ENCODE data around the gene HINT2.
A peak's percentile ranks its signal among the peaks of the same experiment; 100 is the strongest.

HINT2 gene

DNA sequence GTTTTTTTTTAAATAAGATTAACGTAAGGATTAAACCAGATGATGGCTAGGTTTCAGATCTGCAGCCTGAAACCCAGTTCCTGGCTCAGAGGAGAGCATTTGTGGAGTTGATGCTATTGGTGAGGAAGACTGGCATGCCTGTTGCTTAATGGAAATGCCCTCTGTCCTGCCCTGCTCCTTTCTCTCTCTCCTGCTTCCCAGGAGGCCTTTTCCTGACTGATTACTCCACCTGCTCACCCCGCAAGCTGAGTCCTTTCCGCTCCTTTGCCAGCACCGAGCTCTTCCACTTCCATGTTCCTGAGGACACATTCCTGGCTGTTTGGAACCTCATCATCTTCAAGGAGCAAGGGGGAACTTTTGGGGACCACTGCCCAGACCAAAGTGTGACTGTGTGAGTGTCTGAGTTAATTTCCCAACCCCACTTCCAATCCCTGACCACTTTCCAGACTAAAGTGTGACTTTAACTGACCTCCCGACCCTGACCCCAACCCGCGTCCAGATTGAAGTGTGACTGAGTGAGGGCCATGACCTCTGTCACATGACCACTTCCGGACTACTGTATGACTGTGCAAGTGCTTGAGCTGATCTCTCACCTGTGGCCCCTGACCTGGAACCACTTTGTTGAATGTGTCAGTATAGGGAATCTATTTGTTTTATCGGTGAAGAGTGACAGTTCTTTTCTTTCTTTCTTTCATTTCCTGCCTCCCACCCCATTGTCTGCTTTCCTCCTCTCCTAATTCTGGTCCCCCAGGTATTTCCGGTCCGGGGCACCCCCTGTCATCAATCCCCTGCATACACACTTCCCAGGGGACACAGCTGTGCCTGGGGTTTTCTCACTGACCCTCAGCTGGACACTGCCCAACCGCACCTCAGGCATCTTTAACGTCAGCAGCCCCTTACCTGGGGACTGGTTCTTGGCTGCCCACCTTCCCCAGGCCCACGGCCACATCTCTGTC is 19.7 kb upstream of the HINT2 start:
- H2BK5ac ChIP-seq (ENCODE audit: low read depth, low read length, poor library complexity, severe bottlenecking), result no peak overlapping the region
- H2BK15ac ChIP-seq (ENCODE audit: low read depth, poor library complexity, severe bottlenecking), result no peak overlapping the region
- no peak overlapping the region for H3K18ac ChIP-seq (ENCODE audit: low read depth in 1 of 2, low read length in 2 of 2)
- peaks cover 14% of the 10 kb centered on the region for H3K4me1 ChIP-seq (ENCODE audit: control insufficient read depth, insufficient read depth, low read depth, low read length)
- H2BK12ac ChIP-seq (ENCODE audit: low read length in 2 of 2), result no peak overlapping the region
- H3K9ac ChIP-seq (ENCODE audit: low read length), result peak overlapping the region; percentile 9
- H4K8ac ChIP-seq (ENCODE audit: low read length), result peak overlapping the region; percentile 12
- no peaks in the 10 kb centered on the region for H3K27me3 ChIP-seq (ENCODE audit: control insufficient read depth in 1 of 2, insufficient read depth in 1 of 2, low read length in 2 of 2)
- no peak overlapping the region for H2AFZ ChIP-seq (ENCODE audit: low read depth, low read length)
- no peak overlapping the region for H3K4ac ChIP-seq (ENCODE audit: low read depth in 1 of 2, low read length in 2 of 2)
- H3K4me3 ChIP-seq (ENCODE audit: insufficient read depth in 1 of 2, low read depth in 1 of 2, low read length in 2 of 2), result peak overlapping the region in 1 of 2 experiments; percentile 11
- H3K79me1 ChIP-seq (replicated peaks; ENCODE audit: low read length, poor library complexity, severe bottlenecking), result peaks cover 12% of the 10 kb centered on the region
- H3K36me3 ChIP-seq (ENCODE audit: control insufficient read depth in 1 of 2, insufficient read depth in 2 of 2, low read depth in 1 of 2, low read length in 2 of 2), result peaks cover 3 to 10% of the 10 kb centered on the region in 2 experiments
- no peaks in the 10 kb centered on the region for H3K9me3 ChIP-seq (ENCODE audit: control insufficient read depth, low read length)
- H2BK120ac ChIP-seq (ENCODE audit: low read depth, low read length), result no peak overlapping the region
- no peak overlapping the region for H3K23ac ChIP-seq (ENCODE audit: low read length in 2 of 2)
- H4K91ac ChIP-seq (ENCODE audit: low read length), result peak overlapping the region; percentile 37
- H3K4me2 ChIP-seq (ENCODE audit: low read length, poor library complexity, severe bottlenecking), result no peak overlapping the region
- no peak overlapping the region for H2AK5ac ChIP-seq (ENCODE audit: low read length, severe bottlenecking)
- DNase-seq, result no peak
- 89% methylated on average over 14 of the region's 14 CpGs for WGBS
- H3K14ac ChIP-seq (ENCODE audit: low read length in 2 of 2), result no peak overlapping the region
- no peak overlapping the region for H3K27ac ChIP-seq (ENCODE audit: low read length, poor library complexity, severe bottlenecking)

DNA sequence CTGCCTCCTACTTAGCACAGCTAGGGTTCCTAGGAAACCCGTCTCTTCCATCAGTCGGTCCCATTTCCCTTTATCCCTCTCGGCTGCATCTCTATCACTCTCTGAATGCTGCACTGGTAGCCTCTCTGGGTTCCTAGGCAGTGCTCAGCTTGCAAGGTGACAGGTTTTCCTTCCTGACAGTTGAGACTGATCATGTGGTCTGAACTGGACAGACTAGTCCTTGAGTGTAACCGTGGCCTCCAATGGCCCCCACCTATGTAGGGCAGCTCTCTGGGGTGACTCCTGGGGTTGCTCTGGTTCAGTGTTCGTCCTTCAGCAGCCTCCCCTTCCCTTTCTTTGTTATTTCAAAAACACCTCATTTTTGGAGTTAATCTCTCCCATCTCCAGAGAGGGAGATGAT is 18.0 kb upstream of the HINT2 start:
- Histone ChIP-seq H3K79me1 (replicated peaks; ENCODE audit: low read length, poor library complexity, severe bottlenecking) (peaks cover 14% of the 10 kb centered on the region), H2BK12ac (ENCODE audit: low read length in 2 of 2) (no peak overlapping the region), H2BK5ac (ENCODE audit: low read depth, low read length, poor library complexity, severe bottlenecking) (no peak overlapping the region), H3K4me3 (ENCODE audit: insufficient read depth in 1 of 2, low read depth in 1 of 2, low read length in 2 of 2) (no peak overlapping the region), H3K9me3 (ENCODE audit: control insufficient read depth, low read length) (no peaks in the 10 kb centered on the region), H3K4me2 (ENCODE audit: low read length, poor library complexity, severe bottlenecking) (no peak overlapping the region), H4K91ac (ENCODE audit: low read length) (no peak overlapping the region), H3K4me1 (ENCODE audit: control insufficient read depth, insufficient read depth, low read depth, low read length) (peaks cover 21% of the 10 kb centered on the region), H3K9ac (ENCODE audit: low read length) (no peak overlapping the region), H3K14ac (ENCODE audit: low read length in 2 of 2) (no peak overlapping the region), H3K23ac (ENCODE audit: low read length in 2 of 2) (no peak overlapping the region), H2AFZ (ENCODE audit: low read depth, low read length) (no peak overlapping the region), H3K36me3 (ENCODE audit: control insufficient read depth in 1 of 2, insufficient read depth in 2 of 2, low read depth in 1 of 2, low read length in 2 of 2) (peaks cover 3 to 10% of the 10 kb centered on the region in 2 experiments), H4K8ac (ENCODE audit: low read length) (no peak overlapping the region), H2BK15ac (ENCODE audit: low read depth, poor library complexity, severe bottlenecking) (no peak overlapping the region), H3K27me3 (ENCODE audit: control insufficient read depth in 1 of 2, insufficient read depth in 1 of 2, low read length in 2 of 2) (no peaks in the 10 kb centered on the region), H3K4ac (ENCODE audit: low read depth in 1 of 2, low read length in 2 of 2) (no peak overlapping the region), H2BK120ac (ENCODE audit: low read depth, low read length) (no peak overlapping the region), H3K18ac (ENCODE audit: low read depth in 1 of 2, low read length in 2 of 2) (no peak overlapping the region), H2AK5ac (ENCODE audit: low read length, severe bottlenecking) (no peak overlapping the region), H3K27ac (ENCODE audit: low read length, poor library complexity, severe bottlenecking) (no peak overlapping the region)
- no peak for DNase-seq
- WGBS, result 95% methylated on average over 4 of the region's 5 CpGs

DNA sequence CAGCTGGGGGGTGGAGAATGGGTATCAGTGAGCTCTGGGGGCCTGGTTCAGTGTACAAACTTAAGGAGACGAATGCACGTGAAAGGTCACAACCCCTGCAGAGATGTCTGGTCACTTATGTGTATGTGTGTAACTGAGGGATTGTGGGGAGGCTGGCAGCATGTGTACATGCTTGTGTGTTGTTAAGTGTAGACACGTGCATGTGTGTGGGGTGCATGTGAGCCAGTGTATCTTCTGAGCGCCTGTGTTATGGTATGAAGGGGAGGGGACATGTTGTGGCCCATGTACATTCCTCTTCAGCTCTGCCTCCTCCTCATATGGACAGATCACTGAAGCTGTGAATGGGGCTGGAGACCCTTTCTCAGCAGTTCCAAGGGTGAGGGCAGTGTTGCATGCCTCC is 16.2 kb upstream of the HINT2 start:
- Histone ChIP-seq H3K27ac (ENCODE audit: low read length, poor library complexity, severe bottlenecking) (no peak overlapping the region), H3K4me2 (ENCODE audit: low read length, poor library complexity, severe bottlenecking) (no peak overlapping the region), H3K36me3 (ENCODE audit: control insufficient read depth in 1 of 2, insufficient read depth in 2 of 2, low read depth in 1 of 2, low read length in 2 of 2) (peaks cover 3 to 10% of the 10 kb centered on the region in 2 experiments), H2BK15ac (ENCODE audit: low read depth, poor library complexity, severe bottlenecking) (no peak overlapping the region), H3K14ac (ENCODE audit: low read length in 2 of 2) (no peak overlapping the region), H3K9ac (ENCODE audit: low read length) (no peak overlapping the region), H4K91ac (ENCODE audit: low read length) (peak overlapping the region; percentile 16), H2BK120ac (ENCODE audit: low read depth, low read length) (no peak overlapping the region), H3K9me3 (ENCODE audit: control insufficient read depth, low read length) (no peaks in the 10 kb centered on the region), H3K27me3 (ENCODE audit: control insufficient read depth in 1 of 2, insufficient read depth in 1 of 2, low read length in 2 of 2) (no peaks in the 10 kb centered on the region), H2BK5ac (ENCODE audit: low read depth, low read length, poor library complexity, severe bottlenecking) (no peak overlapping the region), H3K4ac (ENCODE audit: low read depth in 1 of 2, low read length in 2 of 2) (no peak overlapping the region), H4K8ac (ENCODE audit: low read length) (no peak overlapping the region), H3K23ac (ENCODE audit: low read length in 2 of 2) (no peak overlapping the region), H3K18ac (ENCODE audit: low read depth in 1 of 2, low read length in 2 of 2) (no peak overlapping the region), H2AK5ac (ENCODE audit: low read length, severe bottlenecking) (no peak overlapping the region), H2BK12ac (ENCODE audit: low read length in 2 of 2) (no peak overlapping the region), H3K79me1 (replicated peaks; ENCODE audit: low read length, poor library complexity, severe bottlenecking) (peaks cover 14% of the 10 kb centered on the region), H3K4me3 (ENCODE audit: insufficient read depth in 1 of 2, low read depth in 1 of 2, low read length in 2 of 2) (no peak overlapping the region), H2AFZ (ENCODE audit: low read depth, low read length) (no peak overlapping the region), H3K4me1 (ENCODE audit: control insufficient read depth, insufficient read depth, low read depth, low read length) (peaks cover 23% of the 10 kb centered on the region)
- DNase-seq, result no peak
- WGBS, result 82% methylated on average over 4 of the region's 4 CpGs

DNA sequence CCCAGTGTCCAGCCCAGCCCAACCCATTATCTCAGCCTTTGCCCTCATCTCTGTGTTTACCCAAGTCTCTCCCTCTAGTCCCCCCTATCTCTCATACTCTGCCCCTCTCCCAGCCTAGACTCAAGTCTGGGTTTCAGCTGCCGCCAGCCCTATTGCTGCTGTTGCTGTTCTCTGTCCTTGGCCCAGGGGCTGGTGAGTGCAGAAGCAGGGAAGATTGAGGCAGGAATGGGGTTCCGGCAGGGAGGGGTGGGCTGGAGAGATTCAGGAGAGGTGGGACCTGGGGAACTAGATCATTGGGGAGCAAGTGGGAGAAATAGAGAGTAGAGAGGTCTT is 14.9 kb upstream of the HINT2 start:
- DNase-seq, result no peak
- Histone ChIP-seq H3K27ac (ENCODE audit: low read length, poor library complexity, severe bottlenecking) (no peak overlapping the region), H3K18ac (ENCODE audit: low read depth in 1 of 2, low read length in 2 of 2) (peak overlapping the region; percentile 52 to 63), H2BK120ac (ENCODE audit: low read depth, low read length) (no peak overlapping the region), H3K4me3 (ENCODE audit: insufficient read depth in 1 of 2, low read depth in 1 of 2, low read length in 2 of 2) (peak overlapping the region; percentile 75 to 80), H3K4me2 (ENCODE audit: low read length, poor library complexity, severe bottlenecking) (peak overlapping the region; percentile 73), H4K91ac (ENCODE audit: low read length) (peak overlapping the region; percentile 52), H3K9me3 (ENCODE audit: control insufficient read depth, low read length) (no peaks in the 10 kb centered on the region), H2AFZ (ENCODE audit: low read depth, low read length) (peak overlapping the region; percentile 48), H3K4me1 (ENCODE audit: control insufficient read depth, insufficient read depth, low read depth, low read length) (peaks cover 23% of the 10 kb centered on the region), H2BK12ac (ENCODE audit: low read length in 2 of 2) (no peak overlapping the region), H3K27me3 (ENCODE audit: control insufficient read depth in 1 of 2, insufficient read depth in 1 of 2, low read length in 2 of 2) (no peaks in the 10 kb centered on the region), H2BK15ac (ENCODE audit: low read depth, poor library complexity, severe bottlenecking) (no peak overlapping the region), H2BK5ac (ENCODE audit: low read depth, low read length, poor library complexity, severe bottlenecking) (no peak overlapping the region), H3K23ac (ENCODE audit: low read length in 2 of 2) (peak overlapping the region in 1 of 2 experiments; percentile 87), H3K4ac (ENCODE audit: low read depth in 1 of 2, low read length in 2 of 2) (peak overlapping the region; percentile 50 to 62), H3K79me1 (replicated peaks; ENCODE audit: low read length, poor library complexity, severe bottlenecking) (peaks cover 14% of the 10 kb centered on the region), H3K14ac (ENCODE audit: low read length in 2 of 2) (peak overlapping the region in 1 of 2 experiments; percentile 94), H2AK5ac (ENCODE audit: low read length, severe bottlenecking) (no peak overlapping the region), H3K36me3 (ENCODE audit: control insufficient read depth in 1 of 2, insufficient read depth in 2 of 2, low read depth in 1 of 2, low read length in 2 of 2) (peaks cover 0 to 2% of the 10 kb centered on the region in 2 experiments), H3K9ac (ENCODE audit: low read length) (peak overlapping the region; percentile 94), H4K8ac (ENCODE audit: low read length) (peak overlapping the region; percentile 20)
- 75% methylated on average over 2 of the region's 2 CpGs for WGBS

Data from mesenchymal stem cell (in vitro differentiated cells and primary cell).